Subcutaneous abdominal adipose tissue (tissue), 5 donors: Measurements from ENCODE around the gene TRAF6.

Source experiments
- H3K27ac ChIP-seq: one replicate; pipeline ENCODE4 v1.7.0; 2013; ENCODE audit warnings: low read depth, mild to moderate bottlenecking, inconsistent platforms, low read length, moderate library complexity
- H3K27me3 ChIP-seq, 5 donors: one replicate each; pipeline ENCODE4 v1.7.0; 2013; ENCODE audit warnings: low read length in 5 of 5, inconsistent platforms in 1 of 5; ENCODE audit not compliant: control insufficient read depth in 5 of 5, insufficient read depth in 4 of 5
- H3K36me3 ChIP-seq, 5 donors: one replicate each; pipeline ENCODE4 v1.7.0; 2013; ENCODE audit warnings: low read length in 5 of 5; ENCODE audit not compliant: control insufficient read depth in 5 of 5, insufficient read depth in 5 of 5
- H3K4me1 ChIP-seq, 5 donors: one replicate each; pipeline ENCODE4 v1.7.0; 2013; ENCODE audit warnings: low read length in 5 of 5, mild to moderate bottlenecking in 3 of 5, moderate library complexity in 1 of 5; ENCODE audit not compliant: control insufficient read depth in 5 of 5, insufficient read depth in 5 of 5
- H3K4me3 ChIP-seq, 5 donors: one replicate each; pipeline ENCODE4 v1.7.0; 2013; ENCODE audit warnings: low read length in 5 of 5, low read depth in 1 of 5
- H3K9ac ChIP-seq, 5 donors: one replicate each; pipeline ENCODE4 v1.7.0; 2013; ENCODE audit warnings: low read length in 5 of 5, mild to moderate bottlenecking in 4 of 5, moderate library complexity in 3 of 5
- H3K9me3 ChIP-seq, 5 donors: one replicate each; pipeline ENCODE4 v1.7.0; 2013; ENCODE audit warnings: low read length in 5 of 5; ENCODE audit not compliant: control insufficient read depth in 5 of 5
- donor health status: healthy.
- donor health status: healthy.
- donor health status: healthy.
- donor health status: healthy.
- donor health status: healthy.

Gene TRAF6

GRCh38 chr11:36443661-36444060 lies 66.4 kb downstream of the TRAF6 start:
- no peak overlapping the region for H3K4me3 ChIP-seq
- H3K27ac ChIP-seq: no peak overlapping the region
- H3K9me3 ChIP-seq: no peaks in the 10 kb centered on the region
- H3K27me3 ChIP-seq: no peaks in the 10 kb centered on the region
- H3K36me3 ChIP-seq: peaks cover 9 to 30% (median 18%) of the 10 kb centered on the region in 5 donors
- H3K9ac ChIP-seq: no peak overlapping the region
- H3K4me1 ChIP-seq: peaks cover 0 to 4% (median 0%) of the 10 kb centered on the region in 5 donors

GRCh38 chr11:36441610-36442208 lies 68.4 kb downstream of the TRAF6 start:
- Histone ChIP-seq H3K36me3 (peaks cover 18 to 30% (median 23%) of the 10 kb centered on the region in 5 donors), H3K9me3 (no peaks in the 10 kb centered on the region), H3K9ac (no peak overlapping the region)

DNA sequence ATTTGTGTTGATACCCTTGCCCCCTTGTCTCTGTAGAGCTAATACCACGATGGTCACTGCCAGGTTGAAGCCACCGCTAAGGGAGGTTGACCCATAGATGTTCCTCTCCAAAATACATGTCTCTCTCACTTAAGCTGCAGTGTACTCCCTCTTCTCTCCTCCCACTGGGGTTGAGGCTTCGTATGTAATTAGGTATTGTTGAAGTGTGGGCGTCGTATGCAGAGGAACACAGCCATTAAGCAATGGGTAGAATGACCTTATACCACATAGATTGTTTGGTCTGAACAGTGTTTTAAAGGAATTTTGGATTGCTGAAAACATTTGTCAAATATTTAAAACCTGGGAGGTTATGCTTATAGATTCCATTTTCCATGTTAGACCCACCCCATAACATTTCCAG lies 71.9 kb downstream of the TRAF6 start:
- no peak overlapping the region for H3K4me3 ChIP-seq
- no peaks in the 10 kb centered on the region for H3K27me3 ChIP-seq
- H3K9ac ChIP-seq: no peak overlapping the region
- no peaks in the 10 kb centered on the region for H3K9me3 ChIP-seq
- H3K4me1 ChIP-seq: peaks cover 0 to 3% (median 0%) of the 10 kb centered on the region in 5 donors
- peaks cover 13 to 42% (median 26%) of the 10 kb centered on the region in 5 donors for H3K36me3 ChIP-seq
- H3K27ac ChIP-seq: no peak overlapping the region

More at GRCh38 chr11:36441610-36442208, 68.4 kb downstream of the TRAF6 start:
- Histone ChIP-seq H3K4me3 (no peak overlapping the region), H3K27ac (no peak overlapping the region), H3K4me1 (peaks cover 0 to 4% (median 0%) of the 10 kb centered on the region in 5 donors), H3K27me3 (no peaks in the 10 kb centered on the region)

DNA sequence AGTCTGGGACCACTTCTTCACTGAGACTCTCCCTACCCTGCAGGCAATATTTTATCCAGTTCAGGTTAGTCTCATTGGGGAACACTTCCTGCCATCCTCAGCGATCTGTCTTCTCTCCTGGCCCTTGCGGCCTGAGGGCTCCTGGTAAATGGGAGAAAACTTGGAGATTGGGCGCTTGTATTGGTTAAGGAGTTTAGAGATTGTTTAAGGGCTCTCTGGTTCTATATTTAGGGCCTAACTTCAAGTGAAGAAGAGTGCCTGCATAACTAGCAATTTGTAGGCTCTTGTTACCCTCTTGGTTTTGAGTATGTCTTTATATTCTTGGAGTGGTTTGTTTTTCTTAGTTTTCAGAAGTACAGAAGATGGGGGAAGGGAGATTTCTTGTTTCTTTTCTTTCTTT lies 72.7 kb downstream of the TRAF6 start:
- Histone ChIP-seq H3K9ac (no peak overlapping the region), H3K27me3 (no peaks in the 10 kb centered on the region), H3K4me1 (peaks cover 0 to 3% (median 0%) of the 10 kb centered on the region in 5 donors), H3K27ac (no peak overlapping the region), H3K4me3 (no peak overlapping the region), H3K9me3 (no peaks in the 10 kb centered on the region), H3K36me3 (peaks cover 13 to 44% (median 29%) of the 10 kb centered on the region in 5 donors)
